ENCODE data around the gene OR1A1. TPM values are rescaled to one million over a fixed set of nuclear protein-coding genes. Genes with fewer than 3 reads are reported as not detected.
A peak's percentile ranks its signal among the peaks of the same experiment; 100 is the strongest.
"Not testable (repeated sequence)": the region's sequence is repeated elsewhere in the genome, so short reads cannot be mapped to it uniquely, and the experiment has no call there.

OR1A1 gene
- total and polyA plus RNA-seq, 2 donors: 0.02 TPM; not detected in 1

DNA sequence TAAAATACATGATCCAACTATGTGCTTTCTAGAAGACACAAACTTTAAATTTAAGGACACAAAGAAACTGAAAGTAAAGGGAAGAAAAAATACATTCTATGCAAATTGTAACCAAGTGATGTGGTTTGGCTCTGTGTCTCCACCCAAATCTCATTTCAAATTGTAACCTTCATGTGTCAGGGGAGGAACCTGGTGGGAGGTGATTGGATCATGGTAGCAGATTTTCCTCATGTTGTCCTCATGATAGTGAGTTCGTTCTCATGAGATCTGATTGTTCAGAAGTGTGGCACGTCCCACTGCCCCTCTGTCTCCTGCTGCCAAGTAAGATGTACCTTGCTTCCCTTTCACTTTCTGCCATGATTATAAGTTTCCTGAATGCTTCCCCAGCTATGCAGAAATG lies 15.0 kb downstream of the OR1A1 start:
- DNase-seq (ENCODE audit: low read depth in 6 of 9, low spot score in 9 of 9): peak in 2 of 9 donors; percentile 2 to 37
- WGBS: 38% methylated on average over 2 of the region's 2 CpGs

DNA sequence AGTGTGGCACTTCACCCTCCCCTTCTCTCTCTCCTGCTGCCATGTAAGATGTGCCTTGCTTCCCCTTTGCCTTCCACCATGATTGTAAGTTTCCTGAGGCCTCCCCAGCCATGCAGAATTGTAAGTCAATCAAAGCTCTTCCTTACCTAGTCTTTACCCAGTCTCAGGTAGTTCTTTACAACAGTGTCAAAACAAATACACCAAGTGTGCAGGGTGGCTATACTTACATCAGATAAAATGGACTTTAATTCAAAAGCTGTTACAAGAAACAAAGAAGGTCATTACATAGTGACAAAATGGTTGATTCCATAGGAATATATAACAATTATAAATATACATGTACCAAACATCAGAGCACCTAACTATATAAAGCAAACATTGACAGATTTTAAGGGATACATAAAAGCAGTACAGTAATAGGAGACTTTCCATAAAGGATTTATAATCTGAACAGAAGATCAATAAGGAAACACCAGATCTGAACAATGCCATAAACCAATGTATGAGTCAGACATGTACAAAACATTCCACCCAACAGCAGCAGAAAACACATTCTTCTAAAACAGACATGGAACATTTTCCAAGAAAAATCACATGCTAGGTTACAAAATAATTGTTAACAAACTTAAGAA lies 17.4 kb downstream of the OR1A1 start:
- not testable (repeated sequence) for H3K4me3 ChIP-seq (ENCODE audit: low read length in 2 of 2); H3K27ac ChIP-seq (ENCODE audit: low read depth in 1 of 2, low read length in 1 of 2); H3K36me3 ChIP-seq (ENCODE audit: control insufficient read depth in 2 of 2, insufficient read depth in 2 of 2, low read length in 1 of 2); DNase-seq (ENCODE audit: low read depth in 6 of 9, low spot score in 9 of 9); H3K4me1 ChIP-seq (ENCODE audit: control insufficient read depth in 2 of 2, insufficient read depth in 2 of 2, low read length in 2 of 2); H3K27me3 ChIP-seq (ENCODE audit: control insufficient read depth in 2 of 2, insufficient read depth in 1 of 2, low read length in 1 of 2); H3K9me3 ChIP-seq (ENCODE audit: control insufficient read depth in 2 of 2, insufficient read depth in 1 of 2, low read length in 1 of 2)

More for the DNA sequence above, 15.0 kb downstream of the OR1A1 start:
- Histone ChIP-seq H3K36me3 (ENCODE audit: control insufficient read depth in 2 of 2, insufficient read depth in 2 of 2, low read length in 1 of 2) (no peaks in the 10 kb centered on the region), H3K4me1 (ENCODE audit: control insufficient read depth in 2 of 2, insufficient read depth in 2 of 2, low read length in 2 of 2) (no peaks in the 10 kb centered on the region), H3K4me3 (ENCODE audit: low read length in 2 of 2) (no peak overlapping the region), H3K9me3 (ENCODE audit: control insufficient read depth in 2 of 2, insufficient read depth in 1 of 2, low read length in 1 of 2) (no peaks in the 10 kb centered on the region), H3K27me3 (ENCODE audit: control insufficient read depth in 2 of 2, insufficient read depth in 1 of 2, low read length in 1 of 2) (no peaks in the 10 kb centered on the region), H3K27ac (ENCODE audit: low read depth in 1 of 2, low read length in 1 of 2) (no peak overlapping the region)

DNA sequence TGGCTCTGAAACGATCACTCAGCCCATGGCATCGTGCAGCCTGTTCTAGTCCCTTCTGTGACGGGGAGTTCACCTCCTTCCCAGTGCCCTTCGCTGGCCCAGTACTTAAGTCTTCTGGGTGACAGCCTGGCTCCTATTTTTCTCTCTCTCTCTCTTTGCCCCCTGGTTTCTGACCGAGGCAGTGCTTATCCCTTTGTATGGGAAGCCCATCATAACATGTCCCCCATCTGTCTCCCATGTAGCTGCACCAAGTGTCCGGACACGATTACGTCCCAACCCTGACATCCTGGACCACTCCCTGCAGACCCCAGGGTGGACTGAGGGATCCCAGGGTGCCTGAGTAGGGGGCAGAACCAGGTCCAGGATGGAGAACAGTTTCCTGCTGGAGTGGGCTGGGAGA lies 24.8 kb downstream of the OR1A1 start:
- not testable (repeated sequence) for DNase-seq (ENCODE audit: low read depth in 6 of 9, low spot score in 9 of 9); H3K4me1 ChIP-seq (ENCODE audit: control insufficient read depth in 2 of 2, insufficient read depth in 2 of 2, low read length in 2 of 2); H3K27ac ChIP-seq (ENCODE audit: low read depth in 1 of 2, low read length in 1 of 2); H3K9me3 ChIP-seq (ENCODE audit: control insufficient read depth in 2 of 2, insufficient read depth in 1 of 2, low read length in 1 of 2); H3K4me3 ChIP-seq (ENCODE audit: low read length in 2 of 2); H3K36me3 ChIP-seq (ENCODE audit: control insufficient read depth in 2 of 2, insufficient read depth in 2 of 2, low read length in 1 of 2); H3K27me3 ChIP-seq (ENCODE audit: control insufficient read depth in 2 of 2, insufficient read depth in 1 of 2, low read length in 1 of 2)
- 95% methylated on average over 8 of the region's 8 CpGs for WGBS

DNA sequence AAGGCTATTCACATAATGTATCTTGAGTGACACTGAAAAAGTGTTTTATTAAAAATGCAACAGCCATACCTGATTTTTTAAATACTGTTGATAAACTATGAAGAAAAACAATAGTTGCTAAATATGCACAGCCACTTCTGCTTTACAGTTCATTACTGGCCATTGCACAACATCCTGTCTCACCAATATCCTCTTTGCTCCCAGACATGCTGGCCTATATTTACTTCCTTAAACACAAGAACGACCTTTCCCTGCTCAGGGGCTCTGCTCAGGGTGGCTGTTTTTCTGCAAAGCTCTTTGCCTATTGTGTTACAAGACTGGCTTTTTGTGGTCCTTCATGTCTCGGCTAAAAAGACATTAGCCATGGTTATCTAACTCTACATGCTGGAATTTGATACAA lies 31.2 kb downstream of the OR1A1 start:
- H3K36me3 ChIP-seq (ENCODE audit: control insufficient read depth in 2 of 2, insufficient read depth in 2 of 2, low read length in 1 of 2); H3K27me3 ChIP-seq (ENCODE audit: control insufficient read depth in 2 of 2, insufficient read depth in 1 of 2, low read length in 1 of 2); H3K4me3 ChIP-seq (ENCODE audit: low read length in 2 of 2); DNase-seq (ENCODE audit: low read depth in 6 of 9, low spot score in 9 of 9); H3K27ac ChIP-seq (ENCODE audit: low read depth in 1 of 2, low read length in 1 of 2); H3K4me1 ChIP-seq (ENCODE audit: control insufficient read depth in 2 of 2, insufficient read depth in 2 of 2, low read length in 2 of 2); H3K9me3 ChIP-seq (ENCODE audit: control insufficient read depth in 2 of 2, insufficient read depth in 1 of 2, low read length in 1 of 2): not testable (repeated sequence)
- 0% methylated on average over 1 of the region's 2 CpGs for WGBS

- not testable (repeated sequence) for H3K9me3 ChIP-seq (ENCODE audit: control insufficient read depth in 2 of 2, insufficient read depth in 1 of 2, low read length in 1 of 2); H3K27me3 ChIP-seq (ENCODE audit: control insufficient read depth in 2 of 2, insufficient read depth in 1 of 2, low read length in 1 of 2); H3K4me3 ChIP-seq (ENCODE audit: low read length in 2 of 2); H3K27ac ChIP-seq (ENCODE audit: low read depth in 1 of 2, low read length in 1 of 2); H3K4me1 ChIP-seq (ENCODE audit: control insufficient read depth in 2 of 2, insufficient read depth in 2 of 2, low read length in 2 of 2); DNase-seq (ENCODE audit: low read depth in 6 of 9, low spot score in 9 of 9); H3K36me3 ChIP-seq (ENCODE audit: control insufficient read depth in 2 of 2, insufficient read depth in 2 of 2, low read length in 1 of 2)
- WGBS: no CpG with 5 or more reads among the region's 1 CpG
These were observed 33.6 kb downstream of the OR1A1 start for GRCh38 chr17:3241044-3241443.

GRCh38 chr17:3244841-3245240 lies 37.4 kb downstream of the OR1A1 start:
- not testable (repeated sequence) for DNase-seq (ENCODE audit: low read depth in 6 of 9, low spot score in 9 of 9); H3K4me1 ChIP-seq (ENCODE audit: control insufficient read depth in 2 of 2, insufficient read depth in 2 of 2, low read length in 2 of 2); H3K9me3 ChIP-seq (ENCODE audit: control insufficient read depth in 2 of 2, insufficient read depth in 1 of 2, low read length in 1 of 2); H3K27me3 ChIP-seq (ENCODE audit: control insufficient read depth in 2 of 2, insufficient read depth in 1 of 2, low read length in 1 of 2); H3K4me3 ChIP-seq (ENCODE audit: low read length in 2 of 2); H3K27ac ChIP-seq (ENCODE audit: low read depth in 1 of 2, low read length in 1 of 2); H3K36me3 ChIP-seq (ENCODE audit: control insufficient read depth in 2 of 2, insufficient read depth in 2 of 2, low read length in 1 of 2)
- 19% methylated on average over 1 of the region's 1 CpG for WGBS

DNA sequence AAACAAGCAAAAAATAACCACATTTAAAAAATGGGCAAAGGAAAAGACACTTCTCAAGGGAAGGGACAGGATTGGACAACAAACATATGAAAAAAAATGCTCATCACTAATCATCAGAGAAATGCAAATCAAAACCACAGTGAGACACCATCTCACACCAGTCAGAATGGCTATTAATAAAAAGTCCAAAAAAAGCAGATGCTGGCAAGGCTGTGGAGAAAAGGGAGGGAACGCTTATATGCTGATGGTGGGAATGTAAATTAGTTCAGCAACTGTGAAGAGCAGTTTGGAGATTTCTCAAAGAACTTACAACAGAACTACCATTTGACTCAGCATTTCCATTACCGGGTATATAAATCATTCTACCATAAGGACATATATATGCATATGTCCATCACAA lies 41.5 kb downstream of the OR1A1 start:
- H3K4me1 ChIP-seq (ENCODE audit: control insufficient read depth in 2 of 2, insufficient read depth in 2 of 2, low read length in 2 of 2); DNase-seq (ENCODE audit: low read depth in 6 of 9, low spot score in 9 of 9); H3K36me3 ChIP-seq (ENCODE audit: control insufficient read depth in 2 of 2, insufficient read depth in 2 of 2, low read length in 1 of 2); H3K27ac ChIP-seq (ENCODE audit: low read depth in 1 of 2, low read length in 1 of 2); H3K9me3 ChIP-seq (ENCODE audit: control insufficient read depth in 2 of 2, insufficient read depth in 1 of 2, low read length in 1 of 2); H3K27me3 ChIP-seq (ENCODE audit: control insufficient read depth in 2 of 2, insufficient read depth in 1 of 2, low read length in 1 of 2); H3K4me3 ChIP-seq (ENCODE audit: low read length in 2 of 2): not testable (repeated sequence)
- WGBS: 95% methylated on average over 1 of the region's 2 CpGs

- no peaks in the 10 kb centered on the region for H3K36me3 ChIP-seq (ENCODE audit: control insufficient read depth in 2 of 2, insufficient read depth in 2 of 2, low read length in 1 of 2)
- no peak overlapping the region for H3K27ac ChIP-seq (ENCODE audit: low read depth in 1 of 2, low read length in 1 of 2)
- H3K4me1 ChIP-seq (ENCODE audit: control insufficient read depth in 2 of 2, insufficient read depth in 2 of 2, low read length in 2 of 2): no peaks in the 10 kb centered on the region
- no peaks in the 10 kb centered on the region for H3K27me3 ChIP-seq (ENCODE audit: control insufficient read depth in 2 of 2, insufficient read depth in 1 of 2, low read length in 1 of 2)
- H3K4me3 ChIP-seq (ENCODE audit: low read length in 2 of 2): no peak overlapping the region
- 96% methylated on average over 8 of the region's 8 CpGs for WGBS
- H3K9me3 ChIP-seq (ENCODE audit: control insufficient read depth in 2 of 2, insufficient read depth in 1 of 2, low read length in 1 of 2): no peaks in the 10 kb centered on the region
- DNase-seq (ENCODE audit: low read depth in 6 of 9, low spot score in 9 of 9): no peak
These were observed 49.1 kb downstream of the OR1A1 start for GRCh38 chr17:3256575-3256974.

DNA sequence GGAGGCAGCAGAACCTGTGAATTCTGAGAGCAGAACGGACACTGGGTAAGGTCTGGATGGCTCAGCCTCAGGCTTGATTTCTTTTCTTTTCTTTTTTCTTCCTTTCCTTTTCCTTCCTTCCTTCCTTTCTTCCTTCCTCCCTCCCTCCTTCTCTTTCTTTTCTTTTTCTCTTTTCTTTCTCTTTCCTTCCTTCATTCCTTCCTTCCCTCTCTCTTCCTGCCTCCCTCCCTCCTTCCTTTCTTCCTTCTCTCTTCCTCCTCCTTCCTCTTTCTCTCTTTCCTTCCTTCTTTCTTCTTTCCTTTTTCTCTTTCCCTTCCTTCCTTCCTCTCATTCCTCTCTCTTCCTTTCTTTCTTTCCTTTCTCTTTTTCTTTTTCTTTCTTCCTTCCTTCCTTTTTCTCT lies 52.7 kb downstream of the OR1A1 start:
- Histone ChIP-seq H3K9me3 (ENCODE audit: control insufficient read depth in 2 of 2, insufficient read depth in 1 of 2, low read length in 1 of 2) (no peaks in the 10 kb centered on the region), H3K4me3 (ENCODE audit: low read length in 2 of 2) (no peak overlapping the region), H3K27me3 (ENCODE audit: control insufficient read depth in 2 of 2, insufficient read depth in 1 of 2, low read length in 1 of 2) (no peaks in the 10 kb centered on the region), H3K4me1 (ENCODE audit: control insufficient read depth in 2 of 2, insufficient read depth in 2 of 2, low read length in 2 of 2) (no peaks in the 10 kb centered on the region), H3K27ac (ENCODE audit: low read depth in 1 of 2, low read length in 1 of 2) (no peak overlapping the region), H3K36me3 (ENCODE audit: control insufficient read depth in 2 of 2, insufficient read depth in 2 of 2, low read length in 1 of 2) (no peaks in the 10 kb centered on the region)
- WGBS: 94% methylated on average over 1 of the region's 1 CpG
- DNase-seq (ENCODE audit: low read depth in 6 of 9, low spot score in 9 of 9): no peak

GRCh38 chr17:3260600-3260999 lies 53.1 kb downstream of the OR1A1 start:
- H3K27ac ChIP-seq (ENCODE audit: low read depth in 1 of 2, low read length in 1 of 2): no peak overlapping the region
- no peaks in the 10 kb centered on the region for H3K4me1 ChIP-seq (ENCODE audit: control insufficient read depth in 2 of 2, insufficient read depth in 2 of 2, low read length in 2 of 2)
- no peak for DNase-seq (ENCODE audit: low read depth in 6 of 9, low spot score in 9 of 9)
- WGBS: 86% methylated on average over 13 of the region's 13 CpGs
- no peaks in the 10 kb centered on the region for H3K27me3 ChIP-seq (ENCODE audit: control insufficient read depth in 2 of 2, insufficient read depth in 1 of 2, low read length in 1 of 2)
- no peaks in the 10 kb centered on the region for H3K36me3 ChIP-seq (ENCODE audit: control insufficient read depth in 2 of 2, insufficient read depth in 2 of 2, low read length in 1 of 2)
- no peak overlapping the region for H3K4me3 ChIP-seq (ENCODE audit: low read length in 2 of 2)
- no peaks in the 10 kb centered on the region for H3K9me3 ChIP-seq (ENCODE audit: control insufficient read depth in 2 of 2, insufficient read depth in 1 of 2, low read length in 1 of 2)

Measured in thymus (tissue), 11 donors.